NB4 (cell line): Measurements from ENCODE around the gene CHMP2B.
A peak's percentile ranks its signal among the peaks of the same experiment; 100 is the strongest.

Experiments used
- DNase-seq: peaks from one replicate; pipeline ENCODE4 v3.0.0; 2010; ENCODE audit warnings: low read depth
- H3K4me3 ChIP-seq: one replicate; pipeline ENCODE4 v1.5.1; 2011; ENCODE audit warnings: mild to moderate bottlenecking, low read depth, low read length, moderate library complexity
- CTCF ChIP-seq: IDR thresholded peaks from one replicate; pipeline ENCODE4 v1.5.1; 2012; ENCODE audit warnings: low read depth, low read length
- MAX ChIP-seq: IDR thresholded peaks from 2 replicates; pipeline ENCODE4 v1.6.1; 2011; ENCODE audit warnings: low read depth, low read length
- MYC ChIP-seq: IDR thresholded peaks from 2 replicates; pipeline ENCODE4 v1.6.1; 2011; ENCODE audit warnings: low read depth, low read length
- POLR2A ChIP-seq: IDR thresholded peaks from 2 replicates; pipeline ENCODE4 v1.6.1; 2011; ENCODE audit warnings: mild to moderate bottlenecking; ENCODE audit not compliant: insufficient read length; ENCODE audit errors: extremely low read depth

The CHMP2B gene

GRCh38 chr3:87209111-87209510 lies 18.0 kb upstream of the CHMP2B start:
- no peak for DNase-seq
- H3K4me3 ChIP-seq, result no peak overlapping the region
- TF ChIP-seq MYC (no peak), POLR2A (no peak), MAX (no peak), CTCF (no peak)

- TF ChIP-seq MAX, result no peak
- TF ChIP-seq CTCF, result no peak
- no peak for TF ChIP-seq MYC
- TF ChIP-seq POLR2A, result no peak
- no peak overlapping the region for H3K4me3 ChIP-seq
- no peak for DNase-seq
These were observed 8.5 kb upstream of the CHMP2B start for GRCh38 chr3:87218560-87218959.

- no peak for TF ChIP-seq MAX
- no peak for TF ChIP-seq POLR2A
- no peak for TF ChIP-seq MYC
- no peak for TF ChIP-seq CTCF
- no peak overlapping the region for H3K4me3 ChIP-seq
- no peak for DNase-seq
These were observed 7.5 kb upstream of the CHMP2B start for GRCh38 chr3:87219611-87220010.

- TF ChIP-seq MAX (no peak), MYC (no peak), CTCF (no peak), POLR2A (no peak)
- H3K4me3 ChIP-seq, result no peak overlapping the region
- DNase-seq, result peak; percentile 2
These were observed 1.4 kb upstream of the CHMP2B start for GRCh38 chr3:87225659-87226058.

- TF ChIP-seq MYC (no peak), MAX (no peak), POLR2A (no peak)
- H3K4me3 ChIP-seq, result peak overlapping the region; percentile 85
- DNase-seq, result no peak
These were observed 681 bp downstream of the CHMP2B start for GRCh38 chr3:87227835-87228144.

GRCh38 chr3:87228316-87228715 lies 1.2 kb downstream of the CHMP2B start:
- H3K4me3 ChIP-seq, result peak overlapping the region; percentile 85
- TF ChIP-seq POLR2A (no peak), MYC (no peak), MAX (no peak), CTCF (no peak)
- no peak for DNase-seq
